ENCODE measurements around the gene NME9.

Gene NME9

DNA sequence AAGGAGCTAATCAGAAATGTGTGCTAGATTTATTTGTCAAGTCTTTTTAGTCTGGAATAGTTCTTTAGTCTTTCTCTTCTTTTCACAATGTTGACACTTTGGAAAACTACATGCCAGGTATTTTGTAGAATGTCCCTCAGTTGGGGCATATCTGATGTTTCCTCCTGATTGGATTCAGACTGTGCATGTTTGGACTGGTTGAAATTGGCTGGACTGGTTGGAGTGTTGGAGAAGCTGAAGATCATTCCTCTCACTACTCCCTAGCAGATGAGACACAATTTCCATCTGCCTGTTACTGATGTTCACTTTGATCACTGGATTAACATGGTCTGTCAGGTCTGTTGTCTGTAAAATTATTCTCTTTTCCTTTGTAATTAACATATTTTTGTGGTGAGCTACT lies 3.7 kb downstream of the NME9 start:
- H3K9ac ChIP-seq (ENCODE audit: low read depth, low read length, poor library complexity, severe bottlenecking), result no peak overlapping the region
- H4K20me1 ChIP-seq (ENCODE audit: insufficient read depth, low read length, poor library complexity, severe bottlenecking), result no peaks in the 10 kb centered on the region
- no peaks in the 10 kb centered on the region for H3K36me3 ChIP-seq (ENCODE audit: insufficient read depth, low read length)
- no peaks in the 10 kb centered on the region for H3K27me3 ChIP-seq (ENCODE audit: insufficient read depth, low read length, poor library complexity, severe bottlenecking)
- no peaks in the 10 kb centered on the region for H3K9me3 ChIP-seq (ENCODE audit: insufficient read depth, low read depth, low read length)
- no peak overlapping the region for H3K4me2 ChIP-seq (ENCODE audit: low read depth, low read length, poor library complexity, severe bottlenecking)
- H3K9me2 ChIP-seq (replicated peaks; ENCODE audit: low read depth, low read length), result no peaks in the 10 kb centered on the region
- H3F3A ChIP-seq (ENCODE audit: low read depth), result no peaks in the 10 kb centered on the region
- no peaks in the 10 kb centered on the region for H3K79me2 ChIP-seq (ENCODE audit: insufficient read depth, low read length)
- H2AFZ ChIP-seq (ENCODE audit: low read length), result no peak overlapping the region
- H3K4me1 ChIP-seq (ENCODE audit: insufficient read depth, low read length, poor library complexity, severe bottlenecking), result peaks cover 55% of the 10 kb centered on the region
- H3K4me3 ChIP-seq (ENCODE audit: low read length, poor library complexity, severe bottlenecking), result no peak overlapping the region
- TF ChIP-seq, protein P1, sequence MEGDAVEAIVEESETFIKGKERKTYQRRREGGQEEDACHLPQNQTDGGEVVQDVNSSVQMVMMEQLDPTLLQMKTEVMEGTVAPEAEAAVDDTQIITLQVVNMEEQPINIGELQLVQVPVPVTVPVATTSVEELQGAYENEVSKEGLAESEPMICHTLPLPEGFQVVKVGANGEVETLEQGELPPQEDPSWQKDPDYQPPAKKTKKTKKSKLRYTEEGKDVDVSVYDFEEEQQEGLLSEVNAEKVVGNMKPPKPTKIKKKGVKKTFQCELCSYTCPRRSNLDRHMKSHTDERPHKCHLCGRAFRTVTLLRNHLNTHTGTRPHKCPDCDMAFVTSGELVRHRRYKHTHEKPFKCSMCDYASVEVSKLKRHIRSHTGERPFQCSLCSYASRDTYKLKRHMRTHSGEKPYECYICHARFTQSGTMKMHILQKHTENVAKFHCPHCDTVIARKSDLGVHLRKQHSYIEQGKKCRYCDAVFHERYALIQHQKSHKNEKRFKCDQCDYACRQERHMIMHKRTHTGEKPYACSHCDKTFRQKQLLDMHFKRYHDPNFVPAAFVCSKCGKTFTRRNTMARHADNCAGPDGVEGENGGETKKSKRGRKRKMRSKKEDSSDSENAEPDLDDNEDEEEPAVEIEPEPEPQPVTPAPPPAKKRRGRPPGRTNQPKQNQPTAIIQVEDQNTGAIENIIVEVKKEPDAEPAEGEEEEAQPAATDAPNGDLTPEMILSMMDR (conservative IDR thresholded peaks at IDR 0.05; ENCODE audit: low read length), result no peak
- no peak for TF ChIP-seq EZH2phosphoT487 (IDR thresholded peaks at IDR 0.05; ENCODE audit: borderline replicate concordance)

DNA sequence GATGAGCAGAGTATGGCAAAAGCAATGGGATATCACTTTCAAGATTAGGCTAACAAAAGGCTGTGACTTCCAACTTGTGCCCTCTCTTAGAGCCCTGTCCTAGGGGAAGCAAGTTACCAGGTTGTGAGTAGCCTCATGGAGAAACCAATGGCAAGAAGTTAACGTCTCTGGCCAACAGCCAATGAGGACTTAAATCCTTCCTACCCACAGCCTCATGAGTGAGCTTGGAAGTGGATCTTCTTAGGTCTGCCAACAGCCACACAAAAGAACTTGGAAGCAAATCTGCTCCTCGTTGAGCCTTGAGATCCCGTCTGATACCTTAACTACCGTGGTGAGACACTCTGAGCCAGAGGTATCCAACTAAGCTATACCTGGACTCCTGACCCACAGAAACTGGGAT lies 5.7 kb downstream of the NME9 start:
- Histone ChIP-seq H3K4me3 (ENCODE audit: low read length, poor library complexity, severe bottlenecking) (peak overlapping the region; percentile 30), H3K4me1 (ENCODE audit: insufficient read depth, low read length, poor library complexity, severe bottlenecking) (peaks cover 59% of the 10 kb centered on the region)
- TF ChIP-seq, protein P1 (conservative IDR thresholded peaks at IDR 0.05; ENCODE audit: low read length), result no peak
- TF ChIP-seq EZH2phosphoT487 (IDR thresholded peaks at IDR 0.05; ENCODE audit: borderline replicate concordance), result no peak

DNA sequence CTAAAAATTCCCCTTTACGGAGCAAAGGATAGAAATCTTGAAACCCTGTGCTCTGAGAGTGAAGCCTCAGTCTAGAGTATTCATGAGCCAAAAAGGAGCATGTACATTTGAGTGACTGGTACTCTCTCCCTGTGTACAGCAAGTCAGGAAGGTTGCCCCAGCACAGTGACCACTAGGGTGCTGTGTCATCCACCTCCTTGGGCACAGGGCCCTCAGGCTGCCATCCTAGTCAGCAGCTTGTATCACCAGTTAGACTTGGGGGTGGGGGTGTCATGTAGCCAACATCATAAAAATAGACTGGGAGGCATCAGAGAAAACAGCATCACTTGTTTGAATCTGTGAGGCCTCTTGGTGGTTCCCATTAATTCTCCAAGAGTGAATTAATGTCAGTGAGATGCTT lies 12.0 kb downstream of the NME9 start:
- Histone ChIP-seq H3K9ac (ENCODE audit: low read depth, low read length, poor library complexity, severe bottlenecking) (no peak overlapping the region), H2AFZ (ENCODE audit: low read length) (no peak overlapping the region), H3K9me2 (replicated peaks; ENCODE audit: low read depth, low read length) (no peaks in the 10 kb centered on the region), H3K79me2 (ENCODE audit: insufficient read depth, low read length) (no peaks in the 10 kb centered on the region), H3K9me3 (ENCODE audit: insufficient read depth, low read depth, low read length) (no peaks in the 10 kb centered on the region), H3K36me3 (ENCODE audit: insufficient read depth, low read length) (no peaks in the 10 kb centered on the region), H3F3A (ENCODE audit: low read depth) (no peaks in the 10 kb centered on the region), H4K20me1 (ENCODE audit: insufficient read depth, low read length, poor library complexity, severe bottlenecking) (no peaks in the 10 kb centered on the region), H3K4me3 (ENCODE audit: low read length, poor library complexity, severe bottlenecking) (no peak overlapping the region), H3K4me2 (ENCODE audit: low read depth, low read length, poor library complexity, severe bottlenecking) (no peak overlapping the region), H3K4me1 (ENCODE audit: insufficient read depth, low read length, poor library complexity, severe bottlenecking) (peaks cover 18% of the 10 kb centered on the region), H3K27me3 (ENCODE audit: insufficient read depth, low read length, poor library complexity, severe bottlenecking) (no peaks in the 10 kb centered on the region)
- no peak for TF ChIP-seq EZH2phosphoT487 (IDR thresholded peaks at IDR 0.05; ENCODE audit: borderline replicate concordance)
- TF ChIP-seq, protein P1 (conservative IDR thresholded peaks at IDR 0.05; ENCODE audit: low read length), result 0 out of 2 replicates have a peak, but pooled peaks have one; percentile 14

More for the DNA sequence above, 5.7 kb downstream of the NME9 start:
- Histone ChIP-seq H3K9me3 (ENCODE audit: insufficient read depth, low read depth, low read length) (no peaks in the 10 kb centered on the region), H3K9me2 (replicated peaks; ENCODE audit: low read depth, low read length) (no peaks in the 10 kb centered on the region), H4K20me1 (ENCODE audit: insufficient read depth, low read length, poor library complexity, severe bottlenecking) (no peaks in the 10 kb centered on the region), H3K36me3 (ENCODE audit: insufficient read depth, low read length) (no peaks in the 10 kb centered on the region), H3K27me3 (ENCODE audit: insufficient read depth, low read length, poor library complexity, severe bottlenecking) (no peaks in the 10 kb centered on the region), H2AFZ (ENCODE audit: low read length) (peak overlapping the region; percentile 7; the same call in 1 of the 2 replicates), H3K4me2 (ENCODE audit: low read depth, low read length, poor library complexity, severe bottlenecking) (peak overlapping the region; percentile 56), H3K9ac (ENCODE audit: low read depth, low read length, poor library complexity, severe bottlenecking) (no peak overlapping the region), H3F3A (ENCODE audit: low read depth) (no peaks in the 10 kb centered on the region), H3K79me2 (ENCODE audit: insufficient read depth, low read length) (no peaks in the 10 kb centered on the region)
